GM21423 (cell line): ENCODE results near the gene PCDHGA7.
"Not testable (repeated sequence)": the region's sequence is repeated elsewhere in the genome, so short reads cannot be mapped to it uniquely, and the experiment has no call there.

Experiments
- ATAC-seq: cut with Tn5 transposase; IDR thresholded peaks from one replicate; pipeline ENCODE4 v1.9.1; 2021; ENCODE audit warnings: mild to moderate bottlenecking, moderate library complexity; ENCODE audit not compliant: unreplicated experiment

PCDHGA7 gene

GRCh38 chr5:141397756-141398551 lies 15.4 kb downstream of the PCDHGA7 start, which contains the start of gene PCDHGB5:
TSS of gene PCDHGB5 (plus strand) at chr5:141397947. CDS start at chr5:141398128, 181 bp downstream.
- ATAC-seq, result peak; percentile 90

GRCh38 chr5:141398608-141399007 lies 16.1 kb downstream of the PCDHGA7 start:
- no peak for ATAC-seq

GRCh38 chr5:141399555-141400258 lies 17.2 kb downstream of the PCDHGA7 start:
- no peak for ATAC-seq

GRCh38 chr5:141402553-141403243 lies 20.2 kb downstream of the PCDHGA7 start, which contains the start of gene PCDHGA9:
TSS of gene PCDHGA9 (plus strand) at chr5:141402778. CDS start at chr5:141402953, 175 bp downstream.
- ATAC-seq, result no peak

- no peak for ATAC-seq
Measured at GRCh38 chr5:141403387-141403786, 20.8 kb downstream of the PCDHGA7 start.

GRCh38 chr5:141407790-141408505 lies 25.4 kb downstream of the PCDHGA7 start, which contains the start of gene PCDHGB6:
TSS of gene PCDHGB6 (plus strand) at chr5:141408021. CDS start at chr5:141408203, 182 bp downstream.
- peak; percentile 51 for ATAC-seq

- ATAC-seq, result no peak
Measured at GRCh38 chr5:141409598-141410306, 27.2 kb downstream of the PCDHGA7 start.

- ATAC-seq, result no peak
Measured at GRCh38 chr5:141411575-141411974, 29.0 kb downstream of the PCDHGA7 start.

- ATAC-seq, result peak; percentile 76
Measured at GRCh38 chr5:141412854-141413539, 30.5 kb downstream of the PCDHGA7 start, which contains the start of gene PCDHGA10. TSS of gene PCDHGA10 (plus strand) at chr5:141412987. CDS start at chr5:141413176, 189 bp downstream.

GRCh38 chr5:141413540-141414069 lies 31.1 kb downstream of the PCDHGA7 start:
- no peak for ATAC-seq

GRCh38 chr5:141414548-141415274 lies 32.2 kb downstream of the PCDHGA7 start:
- ATAC-seq, result not testable (repeated sequence)

- not testable (repeated sequence) for ATAC-seq
Measured at GRCh38 chr5:141415275-141415618, 32.7 kb downstream of the PCDHGA7 start.

GRCh38 chr5:141417494-141418172 lies 35.1 kb downstream of the PCDHGA7 start, which contains the start of gene PCDHGB7:
TSS of gene PCDHGB7 (plus strand) at chr5:141417677. CDS start at chr5:141417860, 183 bp downstream.
- ATAC-seq, result peak; percentile 75

GRCh38 chr5:141419074-141419880 lies 36.7 kb downstream of the PCDHGA7 start:
- no peak for ATAC-seq

- ATAC-seq, result no peak
Measured at GRCh38 chr5:141420855-141421488, 38.4 kb downstream of the PCDHGA7 start, which contains the start of gene PCDHGA11. TSS of gene PCDHGA11 (plus strand) at chr5:141421051. CDS start at chr5:141421228, 177 bp downstream.

- no peak for ATAC-seq
Measured at GRCh38 chr5:141421489-141421855, 38.9 kb downstream of the PCDHGA7 start.
